Psoas muscle (tissue), 8 donors: ENCODE data around the gene CACNB4. TPM values are rescaled to one million over a fixed set of nuclear protein-coding genes. Genes with fewer than 3 reads are reported as not detected.

Experiments used
- ATAC-seq, 4 donors: fragments of 200-7000 bp; cut with Tn5 transposase; one replicate each; pipeline ENCODE4 v1.9.1; 2020; ENCODE audit warnings: moderate library complexity in 3 of 4, mild to moderate bottlenecking in 2 of 4
- DNase-seq, 2 donors: peaks; one replicate each; pipeline ENCODE4 v3.0.0-alpha.2; 2020
- H3K27ac ChIP-seq: fragments of 200-600 bp; one replicate; pipeline ENCODE4 v1.8.0; 2022
- H3K27me3 ChIP-seq, 3 donors: fragments of 200-600 bp in 1 of 3; one replicate each; pipeline versions ENCODE4 v1.6.1 to v1.8.0; 2013 to 2022; ENCODE audit warnings: low read length in 2 of 3, mild to moderate bottlenecking in 2 of 3, moderate library complexity in 1 of 3; ENCODE audit not compliant: insufficient read depth in 3 of 3
- H3K36me3 ChIP-seq, 2 donors: fragments of 200-600 bp in 1 of 2; one replicate each; pipeline versions ENCODE4 v1.6.1 to v1.8.0; 2013 to 2022; ENCODE audit warnings: low read depth in 1 of 2, mild to moderate bottlenecking in 1 of 2, moderate library complexity in 1 of 2; ENCODE audit not compliant: insufficient read depth in 1 of 2
- H3K4me1 ChIP-seq: fragments of 200-600 bp; one replicate; pipeline ENCODE4 v1.8.0; 2022
- H3K4me3 ChIP-seq: fragments of 200-600 bp; one replicate; pipeline ENCODE4 v1.8.0; 2022; ENCODE audit warnings: mild to moderate bottlenecking
- H3K9me3 ChIP-seq: fragments of 200-600 bp; one replicate; pipeline ENCODE4 v1.8.0; 2022
- WGBS, 3 donors: extraction: QIAGEN DNeasy Blood & Tissue Kit; methylation state at CpG; one replicate each; pipeline versions ENCODE4 v1.1.6 to v1.1.7; 2013; 5-methylcytosine and 5-hydroxymethylcytosine counted together
- intact Hi-C, 2 donors: fragments of 100-400 bp; cut with DNase I; formaldehyde crosslinking; loops; one replicate each; pipeline versions ENCODE4 v1.11.0 to v1.14.2; 2022
- polyA plus RNA-seq, 3 donors: library from polyadenylated mRNA; stranded (reverse); fragments of 200-250 nt; gene quantifications; one replicate each; pipeline ENCODE4 v1.2.3, GENCODE V29; 2013
- total RNA-seq, 4 donors: library from RNA; stranded (reverse); fragmentation: NEBNext Ultra II Directional in 2 of 4; extraction: Animal tissue kit (Norgen Biotek cat#: 25700) in 2 of 4; gene quantifications; one replicate each; pipeline versions ENCODE4 v1.2.1 to v1.2.4, GENCODE V29; 2021 to 2023
- TF ChIP-seq, protein P1 (sequence below): fragments of 200-600 bp; IDR thresholded peaks from one replicate; pipeline ENCODE4 v1.8.0; 2022; ENCODE audit warnings: antibody characterized with exemption
- donor health status: healthy with polysubstance abuse.
- donor health status: DM: no; HTN: no; CAD: no; lungs with moderate emphysema.
- donor health status: Bipolar disorder and iron deficiency.
- donor health status: healthy.
- donor health status: DM: yes; HTN: yes; CAD: no.
- donor health status: DM: no; HTN: no; CAD: no.
- donor health status: DM: no; HTN: no; CAD: no.
- donor health status: DM: yes; HTN: yes; CAD: no.

CACNB4 gene
- total and polyA plus RNA-seq, 7 donors = 0.10 to 1.1 (median 0.21) TPM

DNA sequence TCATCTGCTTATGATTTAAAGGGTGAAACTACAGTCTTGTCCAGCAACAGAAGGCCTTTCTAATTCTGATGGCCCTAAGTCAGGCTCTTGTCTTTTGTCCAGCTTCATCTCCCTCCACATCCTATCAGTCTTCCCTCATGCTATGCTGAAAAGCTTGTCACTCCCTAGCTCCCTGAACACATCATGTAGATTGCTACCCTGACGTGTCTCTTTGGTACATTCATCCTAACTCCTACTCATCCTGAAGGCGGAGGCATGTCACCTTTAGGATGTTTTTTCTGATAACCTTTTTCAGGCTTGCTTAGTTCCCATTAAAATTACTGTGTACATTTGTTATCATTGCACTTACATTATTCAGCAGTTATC is 192.2 kb downstream of the CACNB4 start:
- DNase-seq = no peak
- 86 to 98% (median 92%) methylated on average over 2 of the region's 2 CpGs for WGBS, 3 donors
- H3K27ac ChIP-seq = peak overlapping the region; percentile 74
- H3K36me3 ChIP-seq = no peaks in the 10 kb centered on the region
- TF ChIP-seq, protein P1, sequence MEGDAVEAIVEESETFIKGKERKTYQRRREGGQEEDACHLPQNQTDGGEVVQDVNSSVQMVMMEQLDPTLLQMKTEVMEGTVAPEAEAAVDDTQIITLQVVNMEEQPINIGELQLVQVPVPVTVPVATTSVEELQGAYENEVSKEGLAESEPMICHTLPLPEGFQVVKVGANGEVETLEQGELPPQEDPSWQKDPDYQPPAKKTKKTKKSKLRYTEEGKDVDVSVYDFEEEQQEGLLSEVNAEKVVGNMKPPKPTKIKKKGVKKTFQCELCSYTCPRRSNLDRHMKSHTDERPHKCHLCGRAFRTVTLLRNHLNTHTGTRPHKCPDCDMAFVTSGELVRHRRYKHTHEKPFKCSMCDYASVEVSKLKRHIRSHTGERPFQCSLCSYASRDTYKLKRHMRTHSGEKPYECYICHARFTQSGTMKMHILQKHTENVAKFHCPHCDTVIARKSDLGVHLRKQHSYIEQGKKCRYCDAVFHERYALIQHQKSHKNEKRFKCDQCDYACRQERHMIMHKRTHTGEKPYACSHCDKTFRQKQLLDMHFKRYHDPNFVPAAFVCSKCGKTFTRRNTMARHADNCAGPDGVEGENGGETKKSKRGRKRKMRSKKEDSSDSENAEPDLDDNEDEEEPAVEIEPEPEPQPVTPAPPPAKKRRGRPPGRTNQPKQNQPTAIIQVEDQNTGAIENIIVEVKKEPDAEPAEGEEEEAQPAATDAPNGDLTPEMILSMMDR = no peak
- no peaks in the 10 kb centered on the region for H3K9me3 ChIP-seq
- no peak overlapping the region for H3K4me3 ChIP-seq
- H3K27me3 ChIP-seq = no peaks in the 10 kb centered on the region
- H3K4me1 ChIP-seq = peaks cover 39% of the 10 kb centered on the region
- intact Hi-C loops = no loop called here
- ATAC-seq = peak in 2 of 4 donors; percentile 22 to 30

DNA sequence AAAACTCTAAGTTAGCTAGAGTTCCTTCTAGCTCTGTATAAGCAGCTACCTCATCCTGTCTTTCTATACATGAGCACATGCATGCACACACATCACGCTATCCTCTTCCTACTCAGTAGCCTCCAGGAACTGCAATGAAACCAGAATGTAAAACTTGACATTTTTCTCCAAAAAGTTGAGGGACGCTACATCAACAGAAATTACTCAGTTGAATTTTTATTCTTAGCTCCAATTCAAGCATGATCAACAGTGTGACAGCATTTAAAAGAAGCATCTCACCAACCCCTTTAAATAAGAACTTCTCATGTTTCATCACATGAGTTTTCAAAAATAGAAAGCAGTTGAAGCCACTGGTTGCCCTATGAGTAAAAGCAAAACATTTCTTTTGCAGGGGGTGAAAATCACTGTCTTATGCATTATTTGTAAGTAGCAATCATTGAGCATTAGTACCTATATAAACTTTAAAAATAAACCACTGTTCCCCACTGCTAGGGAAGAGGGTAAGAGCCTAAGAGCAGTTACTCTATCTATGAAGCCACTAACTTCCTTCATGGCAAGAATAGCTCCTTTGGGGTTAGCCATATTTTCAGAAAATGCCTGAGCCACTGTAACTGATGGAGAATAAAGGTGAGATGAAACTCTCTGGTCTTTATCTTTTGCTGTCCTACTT is 192.7 kb downstream of the CACNB4 start:
- WGBS, 3 donors = 39 to 49% (median 46%) methylated on average over 2 of the region's 2 CpGs
- Histone ChIP-seq H3K27me3 (no peaks in the 10 kb centered on the region), H3K36me3 (no peaks in the 10 kb centered on the region), H3K9me3 (no peaks in the 10 kb centered on the region), H3K27ac (peak overlapping the region; percentile 74), H3K4me1 (peaks cover 39% of the 10 kb centered on the region), H3K4me3 (no peak overlapping the region)
- intact Hi-C loops = no loop called here
- DNase-seq (no peak), ATAC-seq (peak; percentile 73 to 97 (median 88))
- TF ChIP-seq, protein P1 = no peak

DNA sequence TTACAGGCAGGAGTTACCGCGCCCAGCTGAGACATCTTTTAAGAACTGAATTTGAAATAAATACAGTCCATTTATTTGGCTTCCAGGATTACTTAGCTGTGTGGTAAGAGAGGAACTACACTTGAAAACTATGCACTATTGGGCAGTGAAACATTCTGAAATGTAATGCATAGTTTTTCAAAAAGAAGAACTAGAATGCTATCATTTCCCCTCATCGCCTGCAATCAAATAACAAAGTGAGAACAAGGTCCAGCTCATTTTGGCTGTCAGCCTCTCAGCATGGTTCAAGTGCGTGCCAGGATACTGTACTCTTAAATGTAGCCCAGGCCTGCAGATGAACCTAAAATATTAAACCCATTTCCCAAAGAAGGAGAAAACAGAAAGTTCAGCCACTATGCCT is 194.0 kb downstream of the CACNB4 start:
- peak in 2 of 4 donors; percentile 42 to 49 for ATAC-seq

DNA sequence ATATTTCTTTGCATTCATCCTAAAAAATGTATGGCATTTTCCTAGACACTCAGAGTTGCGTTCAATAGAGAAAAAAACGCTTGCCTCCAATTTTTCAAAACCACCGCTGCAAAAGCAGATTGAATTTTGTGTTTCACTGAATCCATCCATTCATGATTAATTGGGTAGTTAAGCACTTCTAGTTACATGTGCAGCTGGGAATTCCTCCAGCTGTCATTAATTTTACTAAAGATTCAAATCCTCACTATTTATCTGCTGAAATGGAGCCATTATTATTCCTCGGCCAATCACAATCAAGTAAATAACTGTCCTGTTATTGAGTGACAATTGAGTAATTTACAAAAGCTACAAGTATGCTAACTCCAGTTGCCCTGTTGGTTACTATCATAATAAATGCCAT is 194.8 kb downstream of the CACNB4 start:
- ATAC-seq (no peak), DNase-seq (no peak)
- WGBS, 3 donors = 87 to 89% (median 88%) methylated on average over 4 of the region's 4 CpGs
- no peak overlapping the region for H3K4me3 ChIP-seq
- H3K27me3 ChIP-seq = no peaks in the 10 kb centered on the region
- H3K9me3 ChIP-seq = no peaks in the 10 kb centered on the region
- H3K4me1 ChIP-seq = peaks cover 39% of the 10 kb centered on the region
- H3K27ac ChIP-seq = no peak overlapping the region
- H3K36me3 ChIP-seq = no peaks in the 10 kb centered on the region
- TF ChIP-seq, protein P1 = no peak
- intact Hi-C loops = no loop called here

More for the DNA sequence above, 194.0 kb downstream of the CACNB4 start:
- no peak for DNase-seq
- intact Hi-C loops = no loop called here
- TF ChIP-seq, protein P1 = no peak
- peak overlapping the region; percentile 74 for H3K27ac ChIP-seq
- WGBS, 3 donors = 38 to 71% (median 47%) methylated on average over 4 of the region's 4 CpGs
- no peak overlapping the region for H3K4me3 ChIP-seq
- no peaks in the 10 kb centered on the region for H3K9me3 ChIP-seq
- no peaks in the 10 kb centered on the region for H3K36me3 ChIP-seq
- H3K4me1 ChIP-seq = peaks cover 39% of the 10 kb centered on the region
- H3K27me3 ChIP-seq = no peaks in the 10 kb centered on the region

DNA sequence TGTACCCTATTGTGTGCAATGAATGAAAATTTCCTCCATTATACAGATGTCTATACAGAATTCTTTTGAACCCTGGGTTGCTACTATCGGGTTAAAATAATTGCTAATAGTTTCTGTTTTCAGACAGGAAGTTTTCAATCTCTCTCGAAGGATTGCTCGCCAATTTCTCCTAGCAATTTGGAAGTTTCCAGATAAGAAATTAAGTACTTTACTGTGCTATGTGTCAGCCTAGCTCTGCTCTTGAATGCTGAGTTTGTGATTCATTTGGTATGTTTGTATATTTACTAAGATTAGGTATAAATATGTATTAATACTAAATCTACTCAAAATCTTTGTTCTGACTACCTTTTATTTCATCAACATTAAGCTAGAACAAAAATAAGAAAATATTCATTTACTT is 196.0 kb downstream of the CACNB4 start:
- Histone ChIP-seq H3K27me3 (no peaks in the 10 kb centered on the region), H3K4me1 (peaks cover 30% of the 10 kb centered on the region), H3K9me3 (no peaks in the 10 kb centered on the region), H3K36me3 (no peaks in the 10 kb centered on the region), H3K4me3 (no peak overlapping the region), H3K27ac (no peak overlapping the region)
- TF ChIP-seq, protein P1 = no peak
- no peak for DNase-seq
- intact Hi-C loops = no loop called here
- ATAC-seq = no peak
- WGBS, 3 donors = 63 to 71% (median 66%) methylated on average over 3 of the region's 3 CpGs
